H1 (cell line): ENCODE results near the gene ELP1. TPM values are rescaled to one million over a fixed set of nuclear protein-coding genes. Genes with fewer than 3 reads are reported as not detected.

Experiments used
- CTCF ChIA-PET: fragments of 300-600 bp; sonication (Branson Sonifier 250); formaldehyde crosslinking; loops from one replicate; lab custom pipeline; 2021; ENCODE audit not compliant: partially characterized antibody; lab: Charles Lee
- POLR2A ChIA-PET: fragments of 300-600 bp; sonication (Branson Sonifier 250); formaldehyde crosslinking; loops from one replicate; lab custom pipeline; 2021; ENCODE audit warnings: inconsistent platforms; ENCODE audit not compliant: partially characterized antibody; lab: Charles Lee
- DNase-seq, 2 experiments: peaks; one replicate each; pipeline versions ENCODE4 v3.0.0 to v3.0.0-alpha.2; 2010 to 2022; ENCODE audit warnings: low spot score in 2 of 2, low read depth in 1 of 2, mixed read lengths in 1 of 2
- FAIRE-seq: peaks from 2 replicates; lab custom pipeline; 2011; peaks lifted over from hg19 to GRCh38; lab: Jason Lieb, UNC
- H2AFZ ChIP-seq: 2 replicates; pipeline ENCODE4 v1.8.1; 2012; ENCODE audit warnings: low read length, inconsistent platforms
- H2AK5ac ChIP-seq: 2 replicates; pipeline ENCODE4 v1.6.1; 2013; ENCODE audit warnings: low read depth, low read length
- H2BK120ac ChIP-seq: replicated peaks from 2 replicates; pipeline ENCODE3; 2013; ENCODE audit warnings: low read depth, low read length, inconsistent platforms
- H2BK12ac ChIP-seq: 2 replicates; pipeline ENCODE4 v1.6.1; 2013; ENCODE audit warnings: low read depth, low read length
- H2BK15ac ChIP-seq: 2 replicates; pipeline ENCODE4 v1.6.1; 2013; ENCODE audit warnings: low read length
- H2BK20ac ChIP-seq: 2 replicates; pipeline ENCODE4 v1.6.1; 2013; ENCODE audit warnings: low read length
- H2BK5ac ChIP-seq: 2 replicates; pipeline ENCODE4 v1.6.1; 2013; ENCODE audit warnings: low read depth, low read length
- H3K14ac ChIP-seq: 2 replicates; pipeline ENCODE4 v1.6.1; 2013; ENCODE audit warnings: inconsistent platforms; ENCODE audit not compliant: insufficient read length
- H3K18ac ChIP-seq: 2 replicates; pipeline ENCODE4 v1.6.1; 2013; ENCODE audit warnings: low read length; ENCODE audit errors: extremely low read depth
- H3K23ac ChIP-seq: 2 replicates; pipeline ENCODE4 v1.6.1; 2013; ENCODE audit warnings: inconsistent platforms; ENCODE audit not compliant: insufficient read length
- H3K23me2 ChIP-seq: 2 replicates; pipeline ENCODE4 v1.6.1; 2013; ENCODE audit warnings: low read depth, low read length
- H3K27ac ChIP-seq: 2 replicates; pipeline ENCODE4 v1.6.1; 2011; ENCODE audit warnings: low read depth, low read length, inconsistent platforms
- H3K27me3 ChIP-seq, 4 experiments: replicated peaks in 1 of 4; 1 replicate in 1 of 4; 2 replicates in 3 of 4; pipeline versions ENCODE4 v1.6.1 to v1.8.1; 2011 to 2013; ENCODE audit warnings: low read length in 3 of 4, mild to moderate bottlenecking in 3 of 4, inconsistent platforms in 2 of 4, mixed read lengths in 2 of 4, moderate library complexity in 1 of 4; ENCODE audit not compliant: control insufficient read depth in 3 of 4, insufficient read depth in 3 of 4; ENCODE audit errors: extremely low read depth in 1 of 4
- H3K36me3 ChIP-seq, 4 experiments: 2 replicates each; pipeline versions ENCODE4 v1.6.1 to v1.8.1; 2011 to 2013; ENCODE audit warnings: mild to moderate bottlenecking in 4 of 4, low read length in 3 of 4, moderate library complexity in 2 of 4, control low read depth in 1 of 4, inconsistent platforms in 1 of 4; ENCODE audit not compliant: insufficient read depth in 4 of 4, control insufficient read depth in 2 of 4
- H3K4ac ChIP-seq: replicated peaks from 2 replicates; pipeline ENCODE3; 2013; ENCODE audit warnings: low read length, low read depth, mixed read lengths, inconsistent platforms; ENCODE audit not compliant: insufficient read length
- H3K4me1 ChIP-seq, 4 experiments: replicated peaks in 1 of 4; 1 replicate in 1 of 4; 2 replicates in 3 of 4; pipeline versions ENCODE4 v1.6.1 to v1.8.1; 2011 to 2013; ENCODE audit warnings: low read length in 3 of 4, inconsistent platforms in 2 of 4, mixed read lengths in 1 of 4; ENCODE audit not compliant: insufficient read depth in 4 of 4, control insufficient read depth in 3 of 4
- H3K4me2 ChIP-seq, 2 experiments: 2 replicates each; pipeline versions ENCODE4 v1.6.1 to v1.8.1; 2011 to 2013; ENCODE audit warnings: low read depth in 2 of 2, low read length in 2 of 2, control low read depth in 1 of 2, inconsistent platforms in 1 of 2, mild to moderate bottlenecking in 1 of 2; ENCODE audit not compliant: insufficient read depth in 1 of 2
- H3K4me3 ChIP-seq, 4 experiments: fragments of 200-600, 300-600 bp in 1 of 4; sonication (generic), shearing (Covaris generic), sonication (Bioruptor Twin) in 1 of 4; 2 replicates each; pipeline versions ENCODE4 v1.5.1 to v1.8.1; 2011 to 2016; ENCODE audit warnings: low read length in 4 of 4, low read depth in 3 of 4, control low read depth in 2 of 4, inconsistent platforms in 2 of 4, mild to moderate bottlenecking in 2 of 4, mixed read lengths in 1 of 4, moderate library complexity in 1 of 4; ENCODE audit not compliant: insufficient read depth in 2 of 4; ENCODE audit errors: extremely low read depth in 1 of 4
- H3K56ac ChIP-seq: replicated peaks from 2 replicates; pipeline ENCODE3; 2013; ENCODE audit warnings: low read depth, mild to moderate bottlenecking, mixed read lengths, low read length, inconsistent platforms; ENCODE audit not compliant: insufficient read length
- H3K79me1 ChIP-seq: 2 replicates; pipeline ENCODE4 v1.6.1; 2013; ENCODE audit warnings: low read depth, low read length, control low read depth
- H3K79me2 ChIP-seq, 2 experiments: 2 replicates each; pipeline versions ENCODE4 v1.6.1 to v1.8.1; 2012 to 2013; ENCODE audit warnings: low read length in 2 of 2, mild to moderate bottlenecking in 2 of 2, inconsistent platforms in 1 of 2; ENCODE audit not compliant: insufficient read depth in 2 of 2, control insufficient read depth in 1 of 2
- H3K9ac ChIP-seq, 4 experiments: replicated peaks in 1 of 4; 1 replicate in 1 of 4; 2 replicates in 3 of 4; pipeline versions ENCODE4 v1.6.1 to v1.8.1; 2011 to 2013; ENCODE audit warnings: low read depth in 3 of 4, low read length in 3 of 4, control low read depth in 2 of 4, mild to moderate bottlenecking in 2 of 4, moderate library complexity in 2 of 4, inconsistent platforms in 1 of 4; ENCODE audit errors: extremely low read depth in 1 of 4
- H3K9me3 ChIP-seq, 2 experiments: 2 replicates each; pipeline versions ENCODE4 v1.6.1 to v1.8.1; 2012 to 2013; ENCODE audit warnings: mild to moderate bottlenecking in 2 of 2, moderate library complexity in 2 of 2, control low read depth in 1 of 2, inconsistent platforms in 1 of 2, low read depth in 1 of 2, low read length in 1 of 2, mixed read lengths in 1 of 2; ENCODE audit not compliant: insufficient read depth in 2 of 2
- H4K20me1 ChIP-seq, 2 experiments: replicated peaks in 1 of 2; 2 replicates each; pipeline versions ENCODE3 to v1.8.1; 2011 to 2013; ENCODE audit warnings: inconsistent platforms in 2 of 2, low read length in 2 of 2, mild to moderate bottlenecking in 1 of 2; ENCODE audit not compliant: insufficient read depth in 2 of 2, control insufficient read depth in 1 of 2
- H4K5ac ChIP-seq: 2 replicates; pipeline ENCODE4 v1.6.1; 2013; ENCODE audit warnings: low read length, low read depth, mixed read lengths, inconsistent platforms; ENCODE audit not compliant: insufficient read length
- H4K8ac ChIP-seq: 2 replicates; pipeline ENCODE4 v1.8.0; 2013; ENCODE audit warnings: mild to moderate bottlenecking, moderate library complexity, low read length, inconsistent platforms; ENCODE audit not compliant: insufficient read depth; ENCODE audit errors: extremely low read depth
- H4K91ac ChIP-seq: replicated peaks from 2 replicates; pipeline ENCODE3; 2013; ENCODE audit warnings: low read length, mixed read lengths, inconsistent platforms; ENCODE audit not compliant: insufficient read length
- CBX8 ChIP-seq: fragments of 300-800, 300-1000 bp; sonication (generic); IDR thresholded peaks from 2 replicates; pipeline ENCODE4 v1.7.1; 2016; ENCODE audit warnings: low read depth, low read length, borderline replicate concordance
- CEBPB ChIP-seq: IDR thresholded peaks from 2 replicates; pipeline ENCODE4 v1.6.1; 2012; ENCODE audit warnings: low read depth, low read length
- POU5F1 ChIP-seq: IDR thresholded peaks from 2 replicates; pipeline ENCODE4 v1.6.1; 2011; ENCODE audit warnings: low read depth, mild to moderate bottlenecking, low read length, moderate library complexity
- SIRT6 ChIP-seq: IDR thresholded peaks from one replicate; pipeline ENCODE4 v1.7.1; 2012; ENCODE audit warnings: low read length, inconsistent platforms
- SP4 ChIP-seq: IDR thresholded peaks from 2 replicates; pipeline ENCODE4 v1.6.1; 2012; ENCODE audit warnings: low read length, inconsistent platforms
- TAF1 ChIP-seq: IDR thresholded peaks from 2 replicates; pipeline ENCODE4 v1.6.1; 2011; ENCODE audit warnings: mild to moderate bottlenecking, low read depth, low read length
- WGBS, 2 experiments: shearing (Covaris generic) in 1 of 2; methylation state at CpG; one replicate each; pipeline versions ENCODE4 v1.1.6 to v1.1.7; 2013 to 2015; ENCODE audit warnings: low lambda C conversion rate in 2 of 2, mixed read lengths in 2 of 2, inconsistent platforms in 1 of 2, low coverage in 1 of 2, missing lambda C conversion rate in 1 of 2; ENCODE audit not compliant: insufficient replicate concordance in 2 of 2, insufficient coverage in 1 of 2, insufficient read length in 1 of 2; ENCODE audit errors: extremely low coverage in 1 of 2, missing lambda C conversion rate in 1 of 2; 5-methylcytosine and 5-hydroxymethylcytosine counted together
- polyA plus RNA-seq, 7 experiments: library from polyadenylated mRNA; depleted of rRNA in 3 of 7; stranded (reverse) in 5 of 7; unstranded in 2 of 7; fragments of >200 nt in 5 of 7; fragments of 200-250 nt in 2 of 7; gene quantifications; 1 replicate in 5 of 7; 2 replicates in 1 of 7; 4 replicates in 1 of 7; pipeline versions ENCODE4 v1.2.1 to v1.2.3, GENCODE V29; 2011 to 2013; ENCODE audit warnings: missing spikeins in 2 of 7, mixed read lengths in 2 of 7
- total RNA-seq: library from RNA; stranded (reverse); fragmentation: NEBNext Ultra II Directional; extraction: Animal tissue kit (Norgen Biotek cat#: 25700); gene quantifications from 2 replicates; pipeline ENCODE4 v1.2.1, GENCODE V29; 2021
- TF ChIP-seq, protein P1 (sequence below), 3 experiments: IDR thresholded peaks; 1 replicate in 2 of 3; 2 replicates in 1 of 3; pipeline versions ENCODE4 v1.5.1 to v1.6.1; 2011; ENCODE audit warnings: low read length in 3 of 3, mild to moderate bottlenecking in 3 of 3, inconsistent platforms in 2 of 3, low read depth in 1 of 3, moderate library complexity in 1 of 3; ENCODE audit not compliant: insufficient read depth in 1 of 3; ENCODE audit errors: control extremely low read depth in 1 of 3

ELP1 gene
- total and polyA plus RNA-seq, 2 of the 8 experiments (the other 6 are each of a cell fraction or from before 2014, with no cell fraction given): 13.9 to 31.3 TPM

- no peaks in the 10 kb centered on the region for H3K4me1 ChIP-seq
- no peak overlapping the region for H3K23ac ChIP-seq
- H3K14ac ChIP-seq: no peak overlapping the region
- no peak overlapping the region for H4K91ac ChIP-seq
- DNase-seq (no peak), FAIRE-seq (no peak)
- no peak overlapping the region for H2BK12ac ChIP-seq
- no peak overlapping the region for H4K5ac ChIP-seq
- TF ChIP-seq CBX8 (no peak), POU5F1 (no peak), SP4 (no peak), SIRT6 (no peak), CEBPB (no peak), TAF1 (no peak)
- TF ChIP-seq, protein P1, sequence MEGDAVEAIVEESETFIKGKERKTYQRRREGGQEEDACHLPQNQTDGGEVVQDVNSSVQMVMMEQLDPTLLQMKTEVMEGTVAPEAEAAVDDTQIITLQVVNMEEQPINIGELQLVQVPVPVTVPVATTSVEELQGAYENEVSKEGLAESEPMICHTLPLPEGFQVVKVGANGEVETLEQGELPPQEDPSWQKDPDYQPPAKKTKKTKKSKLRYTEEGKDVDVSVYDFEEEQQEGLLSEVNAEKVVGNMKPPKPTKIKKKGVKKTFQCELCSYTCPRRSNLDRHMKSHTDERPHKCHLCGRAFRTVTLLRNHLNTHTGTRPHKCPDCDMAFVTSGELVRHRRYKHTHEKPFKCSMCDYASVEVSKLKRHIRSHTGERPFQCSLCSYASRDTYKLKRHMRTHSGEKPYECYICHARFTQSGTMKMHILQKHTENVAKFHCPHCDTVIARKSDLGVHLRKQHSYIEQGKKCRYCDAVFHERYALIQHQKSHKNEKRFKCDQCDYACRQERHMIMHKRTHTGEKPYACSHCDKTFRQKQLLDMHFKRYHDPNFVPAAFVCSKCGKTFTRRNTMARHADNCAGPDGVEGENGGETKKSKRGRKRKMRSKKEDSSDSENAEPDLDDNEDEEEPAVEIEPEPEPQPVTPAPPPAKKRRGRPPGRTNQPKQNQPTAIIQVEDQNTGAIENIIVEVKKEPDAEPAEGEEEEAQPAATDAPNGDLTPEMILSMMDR (IDR thresholded peaks at IDR 0.05; ENCODE audit: control extremely low read depth in 1 of 3, insufficient read depth in 1 of 3, low read depth in 1 of 3, low read length in 3 of 3): no peak
- no peak overlapping the region for H2AFZ ChIP-seq
- H3K27ac ChIP-seq: no peak overlapping the region
- WGBS, 2 experiments: 91% methylated on average over 2 of the region's 2 CpGs; no CpG with 5 or more reads in 1 of the 2 experiments
- no peaks in the 10 kb centered on the region for H3K27me3 ChIP-seq
- no peaks in the 10 kb centered on the region for H3K79me2 ChIP-seq
- H2BK20ac ChIP-seq: no peak overlapping the region
- H3K4me3 ChIP-seq: no peak overlapping the region
- H3K9me3 ChIP-seq: no peaks in the 10 kb centered on the region
- no peak overlapping the region for H2BK5ac ChIP-seq
- no peak overlapping the region for H3K18ac ChIP-seq
- no peaks in the 10 kb centered on the region for H3K23me2 ChIP-seq
- peaks cover 0 to 2% (median 0%) of the 10 kb centered on the region in 4 experiments; a peak in 3 of 8 replicates for H3K36me3 ChIP-seq
- no peak overlapping the region for H3K56ac ChIP-seq
- no peak overlapping the region for H3K4me2 ChIP-seq
- H3K79me1 ChIP-seq: no peaks in the 10 kb centered on the region
- H3K4ac ChIP-seq: no peak overlapping the region
- H3K9ac ChIP-seq: no peak overlapping the region
- H2AK5ac ChIP-seq: no peak overlapping the region
- ChIA-PET POLR2A (no interaction called here), CTCF (interaction anchor here (1.1 to 5.4 kb wide), 4 partner anchors 10 to 247 kb away, joined by 4 to 40 read pairs (median 5); partner anchors contain the start of genes ABITRAM and ELP1)
- no peak overlapping the region for H4K8ac ChIP-seq
- no peak overlapping the region for H2BK15ac ChIP-seq
- no peak overlapping the region for H2BK120ac ChIP-seq
- H4K20me1 ChIP-seq: no peaks in the 10 kb centered on the region
Observed at GRCh38 chr9:108951578-108951977, 17.7 kb upstream of the ELP1 start.
